Measurements from ENCODE around the gene ARID1B. TPM values are rescaled to one million over a fixed set of nuclear protein-coding genes. Genes with fewer than 3 reads are reported as not detected.
"Not testable (repeated sequence)": the region's sequence is repeated elsewhere in the genome, so short reads cannot be mapped to it uniquely, and the experiment has no call there.

ARID1B gene
- total RNA-seq, 4 donors from 2014 or later = 87.1 to 194 (median 115) TPM

DNA sequence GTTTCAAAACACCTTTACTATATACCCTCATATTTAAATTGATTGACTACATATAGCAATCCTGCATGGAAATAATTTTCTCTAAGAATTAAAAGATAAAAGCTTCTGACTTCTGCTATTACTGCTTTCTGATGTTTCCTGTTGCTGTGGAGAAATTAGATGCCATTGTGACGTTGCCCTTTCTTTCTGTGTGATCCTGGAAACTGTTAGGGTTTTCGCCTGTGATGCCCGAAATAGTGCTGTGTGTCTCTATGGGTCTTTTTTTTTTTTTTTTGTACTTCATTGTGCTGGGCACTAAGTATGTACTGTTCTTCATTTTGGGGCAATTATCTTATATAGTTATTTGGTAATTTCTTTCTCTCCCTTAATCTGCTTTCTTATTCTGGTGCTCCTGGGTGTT is 205.0 kb downstream of the ARID1B start:
- TF ChIP-seq EP300 (IDR thresholded peaks at IDR 0.05; ENCODE audit: low read depth) (no peak), POLR2AphosphoS5 (IDR thresholded peaks at IDR 0.05) (no peak), POLR2A (IDR thresholded peaks at IDR 0.05) (no peak)
- TF ChIP-seq, protein P1, sequence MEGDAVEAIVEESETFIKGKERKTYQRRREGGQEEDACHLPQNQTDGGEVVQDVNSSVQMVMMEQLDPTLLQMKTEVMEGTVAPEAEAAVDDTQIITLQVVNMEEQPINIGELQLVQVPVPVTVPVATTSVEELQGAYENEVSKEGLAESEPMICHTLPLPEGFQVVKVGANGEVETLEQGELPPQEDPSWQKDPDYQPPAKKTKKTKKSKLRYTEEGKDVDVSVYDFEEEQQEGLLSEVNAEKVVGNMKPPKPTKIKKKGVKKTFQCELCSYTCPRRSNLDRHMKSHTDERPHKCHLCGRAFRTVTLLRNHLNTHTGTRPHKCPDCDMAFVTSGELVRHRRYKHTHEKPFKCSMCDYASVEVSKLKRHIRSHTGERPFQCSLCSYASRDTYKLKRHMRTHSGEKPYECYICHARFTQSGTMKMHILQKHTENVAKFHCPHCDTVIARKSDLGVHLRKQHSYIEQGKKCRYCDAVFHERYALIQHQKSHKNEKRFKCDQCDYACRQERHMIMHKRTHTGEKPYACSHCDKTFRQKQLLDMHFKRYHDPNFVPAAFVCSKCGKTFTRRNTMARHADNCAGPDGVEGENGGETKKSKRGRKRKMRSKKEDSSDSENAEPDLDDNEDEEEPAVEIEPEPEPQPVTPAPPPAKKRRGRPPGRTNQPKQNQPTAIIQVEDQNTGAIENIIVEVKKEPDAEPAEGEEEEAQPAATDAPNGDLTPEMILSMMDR (IDR thresholded peaks at IDR 0.05) = no peak
- Histone ChIP-seq H3K36me3 (no peaks in the 10 kb centered on the region), H3K27me3 (no peaks in the 10 kb centered on the region), H3K4me3 (no peak overlapping the region), H3K4me1 (peaks cover 26 to 66% (median 34%) of the 10 kb centered on the region in 4 donors), H3K27ac (no peak overlapping the region), H3K9me3 (no peaks in the 10 kb centered on the region)
- in situ Hi-C loops (cut with MboI; ENCODE audit: low pct_ligation_motif_present in 1 of 4, low pct_unique_long_range_greater_than_20kb in 1 of 4, low sequenced_read_pairs in 3 of 4) = no loop called here
- intact Hi-C loops (cut with DNase I; ENCODE audit: low total_unique reads) = no loop called here
- DNase-seq = no peak
- 76 to 77% methylated on average over 3 of the region's 3 CpGs for whole genome bisulfite sequencing, 2 donors (ENCODE audit: low coverage in 1 of 2)

DNA sequence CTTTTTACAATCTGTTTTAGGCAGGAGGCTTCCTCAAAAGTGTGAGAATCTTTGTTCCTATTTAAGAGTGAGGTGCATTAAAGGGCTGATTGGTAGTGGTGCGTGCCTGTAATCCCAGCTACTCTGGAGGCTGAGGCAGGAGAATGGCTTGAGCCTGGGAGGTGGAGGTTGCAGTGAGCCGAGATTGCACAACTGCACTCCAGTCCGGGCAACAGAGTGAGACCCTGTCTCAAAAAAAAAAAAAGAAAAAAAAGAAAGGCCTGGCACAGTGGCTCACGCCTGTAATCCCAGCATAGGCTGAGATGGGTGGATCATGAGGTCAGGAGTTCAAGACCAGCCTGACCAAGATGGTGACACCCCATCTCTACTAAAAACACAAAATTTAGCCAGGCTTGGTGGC is 205.7 kb downstream of the ARID1B start:
- WGBS, 2 donors (ENCODE audit: low coverage in 1 of 2) = 90 to 94% methylated on average over 2 to 4 of the region's 4 CpGs
- peaks cover 21 to 66% (median 30%) of the 10 kb centered on the region in 4 donors for H3K4me1 ChIP-seq

DNA sequence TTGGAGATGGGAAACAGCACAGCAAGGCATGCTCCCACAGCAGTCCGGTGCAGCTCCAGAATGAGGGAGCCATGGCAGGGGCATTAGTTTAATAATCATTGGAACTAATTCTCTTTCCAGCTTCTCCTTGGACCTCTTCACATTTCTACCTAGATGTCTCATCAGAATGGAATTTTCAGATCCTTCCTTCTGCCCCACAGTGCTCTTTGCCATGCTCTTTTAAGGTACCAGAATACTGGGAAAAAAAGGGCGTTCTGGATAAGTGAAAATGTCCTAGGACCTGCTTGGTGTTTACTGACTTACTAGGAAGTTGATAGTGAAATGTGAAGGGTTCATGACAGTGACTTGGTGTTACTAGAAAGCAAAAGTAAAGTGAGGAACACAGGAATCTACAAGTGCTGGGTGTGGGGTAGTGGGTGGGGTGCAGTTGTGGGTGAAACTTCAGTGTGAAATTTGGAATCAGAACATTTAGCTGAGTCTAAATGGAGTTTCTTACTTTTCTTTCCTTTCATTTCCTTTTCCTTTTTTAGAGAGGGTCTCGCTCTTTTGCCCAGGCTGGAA is 207.1 kb downstream of the ARID1B start:
- Histone ChIP-seq H3K4me3 (no peak overlapping the region), H3K27ac (peak overlapping the region in 1 of 4 donors; percentile 33), H3K27me3 (no peaks in the 10 kb centered on the region), H3K9me3 (no peaks in the 10 kb centered on the region), H3K4me1 (peaks cover 20 to 65% (median 36%) of the 10 kb centered on the region in 4 donors), H3K36me3 (no peaks in the 10 kb centered on the region)
- in situ Hi-C loops (cut with MboI; ENCODE audit: low pct_ligation_motif_present in 1 of 4, low pct_unique_long_range_greater_than_20kb in 1 of 4, low sequenced_read_pairs in 3 of 4) = no loop called here
- TF ChIP-seq, protein P1 (IDR thresholded peaks at IDR 0.05) = no peak
- TF ChIP-seq POLR2AphosphoS5 (IDR thresholded peaks at IDR 0.05) (no peak), EP300 (IDR thresholded peaks at IDR 0.05; ENCODE audit: low read depth) (no peak), POLR2A (IDR thresholded peaks at IDR 0.05) (no peak)
- intact Hi-C loops (cut with DNase I; ENCODE audit: low total_unique reads) = no loop called here
- 75 to 93% methylated on average over 2 to 3 of the region's 3 CpGs for WGBS, 2 donors (ENCODE audit: low coverage in 1 of 2)
- DNase-seq = no peak

More for the DNA sequence above, 205.7 kb downstream of the ARID1B start:
- H3K36me3 ChIP-seq; in situ Hi-C loops (cut with MboI; ENCODE audit: low pct_ligation_motif_present in 1 of 4, low pct_unique_long_range_greater_than_20kb in 1 of 4, low sequenced_read_pairs in 3 of 4); H3K4me3 ChIP-seq; H3K9me3 ChIP-seq; intact Hi-C loops (cut with DNase I; ENCODE audit: low total_unique reads); H3K27ac ChIP-seq; DNase-seq; H3K27me3 ChIP-seq: not testable (repeated sequence)

DNA sequence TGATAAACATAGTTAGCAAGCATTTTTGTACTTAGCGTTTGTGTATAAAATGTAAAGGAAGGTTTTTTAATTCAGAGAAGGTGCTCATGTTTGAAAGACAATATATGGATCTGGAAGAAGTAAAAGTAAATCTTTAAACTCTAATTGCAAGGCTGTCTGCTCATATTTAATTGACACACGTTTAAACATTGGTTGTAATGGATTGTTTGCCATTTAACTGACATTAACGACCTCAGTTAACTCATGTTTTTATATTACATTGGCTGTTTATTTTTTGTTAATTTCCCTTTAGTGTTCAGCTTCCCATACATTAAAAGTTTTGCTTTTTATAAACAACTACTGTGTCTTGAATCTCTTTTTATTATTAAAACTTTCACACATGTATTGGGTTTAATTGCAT is 208.1 kb downstream of the ARID1B start:
- Histone ChIP-seq H3K4me1 (peaks cover 20 to 65% (median 36%) of the 10 kb centered on the region in 4 donors), H3K9me3 (no peaks in the 10 kb centered on the region), H3K4me3 (no peak overlapping the region), H3K27me3 (no peaks in the 10 kb centered on the region), H3K36me3 (no peaks in the 10 kb centered on the region), H3K27ac (peak overlapping the region in 2 of 4 donors; percentile 5 to 33)
- DNase-seq = no peak
- no peak for TF ChIP-seq POLR2A (IDR thresholded peaks at IDR 0.05)
- TF ChIP-seq, protein P1 (IDR thresholded peaks at IDR 0.05) = no peak
- no peak for TF ChIP-seq POLR2AphosphoS5 (IDR thresholded peaks at IDR 0.05)
- no peak for TF ChIP-seq EP300 (IDR thresholded peaks at IDR 0.05; ENCODE audit: low read depth)
- in situ Hi-C loops (cut with MboI; ENCODE audit: low pct_ligation_motif_present in 1 of 4, low pct_unique_long_range_greater_than_20kb in 1 of 4, low sequenced_read_pairs in 3 of 4) (no loop called here), intact Hi-C loops (cut with DNase I; ENCODE audit: low total_unique reads) (no loop called here)
- WGBS, 2 donors (ENCODE audit: low coverage in 1 of 2) = 31 to 69% methylated on average over 3 of the region's 3 CpGs

Data from transverse colon (tissue), 4 donors.